ENCODE data around the gene WEE2.
"Not testable (repeated sequence)": the region's sequence is repeated elsewhere in the genome, so short reads cannot be mapped to it uniquely, and the experiment has no call there.

WEE2 gene

GRCh38 chr7:141689072-141689825 is 18.9 kb upstream of the WEE2 start:
- not testable (repeated sequence) for FAIRE-seq; DNase-seq (ENCODE audit: low spot score)

GRCh38 chr7:141691540-141691939 is 16.6 kb upstream of the WEE2 start:
- DNase-seq (ENCODE audit: low spot score) (no peak), FAIRE-seq (no peak)

- DNase-seq (ENCODE audit: low spot score) (no peak), FAIRE-seq (no peak)
Observed at GRCh38 chr7:141691961-141692360, 16.2 kb upstream of the WEE2 start.

GRCh38 chr7:141693082-141693481 is 15.1 kb upstream of the WEE2 start:
- DNase-seq (ENCODE audit: low spot score) = no peak
- FAIRE-seq = no peak

- FAIRE-seq (no peak), DNase-seq (ENCODE audit: low spot score) (no peak)
Observed at GRCh38 chr7:141695803-141696289, 12.3 kb upstream of the WEE2 start.

GRCh38 chr7:141696348-141696747 is 11.8 kb upstream of the WEE2 start:
- FAIRE-seq (no peak), DNase-seq (ENCODE audit: low spot score) (no peak)

GRCh38 chr7:141697211-141697871 is 10.8 kb upstream of the WEE2 start:
- no peak for FAIRE-seq
- peak; percentile 71 for DNase-seq (ENCODE audit: low spot score)

GRCh38 chr7:141698247-141699015 is 9.7 kb upstream of the WEE2 start:
- FAIRE-seq (no peak), DNase-seq (ENCODE audit: low spot score) (no peak)

- FAIRE-seq = no peak
- no peak for DNase-seq (ENCODE audit: low spot score)
Observed at GRCh38 chr7:141699860-141700259, 8.3 kb upstream of the WEE2 start.

GRCh38 chr7:141700296-141700847 is 7.8 kb upstream of the WEE2 start:
- DNase-seq (ENCODE audit: low spot score) (no peak), FAIRE-seq (no peak)

- DNase-seq (ENCODE audit: low spot score) (no peak), FAIRE-seq (no peak)
Observed at GRCh38 chr7:141700848-141701371, 7.2 kb upstream of the WEE2 start.

GRCh38 chr7:141701489-141702046 is 6.6 kb upstream of the WEE2 start:
- DNase-seq (ENCODE audit: low spot score) = peak; percentile 30
- no peak for FAIRE-seq

GRCh38 chr7:141702047-141702567 is 6.0 kb upstream of the WEE2 start, which contains the start of gene DENND11:
Gene DENND11, minus strand, starts transcription at chr7:141702166. Its CDS starts 13 bp downstream, at chr7:141702153.
- DNase-seq (ENCODE audit: low spot score) (peak; percentile 70), FAIRE-seq (no peak)

- no peak for FAIRE-seq
- DNase-seq (ENCODE audit: low spot score) = no peak
Observed at GRCh38 chr7:141702892-141703291, 5.3 kb upstream of the WEE2 start.

GRCh38 chr7:141704112-141704511 is 4.0 kb upstream of the WEE2 start:
- no peak for FAIRE-seq
- DNase-seq (ENCODE audit: low spot score) = no peak

- DNase-seq (ENCODE audit: low spot score) = no peak
- FAIRE-seq = no peak
Observed at GRCh38 chr7:141704741-141705140, 3.4 kb upstream of the WEE2 start.

- FAIRE-seq (no peak), DNase-seq (ENCODE audit: low spot score) (no peak)
Observed at GRCh38 chr7:141706239-141707064, 1.7 kb upstream of the WEE2 start.

GRCh38 chr7:141709318-141709717 is 1.2 kb downstream of the WEE2 start:
- no peak for DNase-seq (ENCODE audit: low spot score)
- FAIRE-seq = no peak

- no peak for FAIRE-seq
Observed at GRCh38 chr7:141709749-141710148, 1.6 kb downstream of the WEE2 start.

GRCh38 chr7:141710301-141710700 is 2.1 kb downstream of the WEE2 start:
- FAIRE-seq (no peak), DNase-seq (ENCODE audit: low spot score) (no peak)

More at GRCh38 chr7:141709749-141710148, 1.6 kb downstream of the WEE2 start:
- no peak for DNase-seq (ENCODE audit: low spot score)
